Cortex of kidney (tissue), 1 donor: ENCODE measurements around the gene POLR2I.
A peak's percentile ranks its signal among the peaks of the same experiment; 100 is the strongest.
"Not testable (repeated sequence)": the region's sequence is repeated elsewhere in the genome, so short reads cannot be mapped to it uniquely, and the experiment has no call there.

Experiments
- DNase-seq: peaks from one replicate; lab custom pipeline; 2025; lab: John Stamatoyannopoulos, UW

The POLR2I gene

DNA sequence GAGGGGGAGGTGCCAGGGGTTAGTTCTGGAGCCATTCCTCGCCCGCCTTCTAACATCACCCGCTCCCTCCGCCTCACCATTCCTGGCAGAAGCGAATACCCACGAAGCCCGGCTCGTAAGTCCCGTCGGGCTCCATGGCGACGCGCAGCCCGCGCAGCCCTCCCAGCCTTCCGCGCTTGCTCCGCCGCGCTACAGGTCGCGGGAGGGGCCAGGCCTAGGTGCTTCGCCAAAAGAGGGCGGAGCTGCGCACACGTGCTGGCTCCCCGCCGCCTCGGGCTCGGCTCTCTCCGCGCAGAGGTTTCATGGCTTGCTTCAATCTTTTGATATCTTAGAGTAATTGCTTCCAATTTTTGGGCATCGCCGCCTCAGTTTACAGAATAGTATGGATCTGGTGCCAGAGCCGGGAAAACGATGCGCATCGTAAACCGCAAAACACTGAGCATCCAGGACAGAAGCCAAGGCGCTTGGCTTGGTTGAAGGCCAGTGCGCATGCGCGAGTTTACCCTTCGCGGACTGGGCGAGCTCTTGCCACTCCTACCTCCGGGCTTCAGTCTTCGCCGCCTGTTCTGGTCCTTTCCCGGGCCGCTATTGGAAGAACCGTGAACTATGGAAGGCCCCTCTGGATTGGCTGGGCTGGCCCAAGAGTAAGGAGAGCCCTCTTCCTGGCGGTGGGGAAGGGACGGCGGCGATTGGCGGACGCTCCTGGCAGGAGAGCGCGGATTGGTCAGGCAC is at the start of gene POLR2I:
Gene POLR2I, minus strand, starts transcription at position 155 of the 732 bp plus-strand sequence. Its CDS starts 19 bp downstream, at position 136.
- DNase-seq, result peak; percentile 71

DNA sequence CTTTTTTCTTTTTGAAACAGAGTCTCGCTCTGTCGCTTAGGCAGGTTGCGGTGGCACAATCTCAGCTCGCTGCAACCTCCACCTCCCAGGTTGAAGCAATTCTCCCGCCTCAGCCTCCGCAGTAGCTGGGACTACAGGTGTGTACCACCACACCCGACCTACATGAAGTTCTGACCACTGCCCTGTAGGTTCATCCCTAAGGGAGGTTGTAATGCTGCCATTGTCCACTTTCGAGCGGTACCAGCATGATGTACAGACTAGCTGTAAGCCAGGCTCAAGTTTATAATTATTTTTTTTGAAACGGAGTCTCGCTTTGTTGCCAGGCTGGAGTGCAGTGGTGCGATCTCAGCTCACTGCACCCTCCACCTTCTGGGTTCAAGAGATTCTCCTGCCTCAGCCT is 49.1 kb upstream of the POLR2I start:
- DNase-seq, result no peak

DNA sequence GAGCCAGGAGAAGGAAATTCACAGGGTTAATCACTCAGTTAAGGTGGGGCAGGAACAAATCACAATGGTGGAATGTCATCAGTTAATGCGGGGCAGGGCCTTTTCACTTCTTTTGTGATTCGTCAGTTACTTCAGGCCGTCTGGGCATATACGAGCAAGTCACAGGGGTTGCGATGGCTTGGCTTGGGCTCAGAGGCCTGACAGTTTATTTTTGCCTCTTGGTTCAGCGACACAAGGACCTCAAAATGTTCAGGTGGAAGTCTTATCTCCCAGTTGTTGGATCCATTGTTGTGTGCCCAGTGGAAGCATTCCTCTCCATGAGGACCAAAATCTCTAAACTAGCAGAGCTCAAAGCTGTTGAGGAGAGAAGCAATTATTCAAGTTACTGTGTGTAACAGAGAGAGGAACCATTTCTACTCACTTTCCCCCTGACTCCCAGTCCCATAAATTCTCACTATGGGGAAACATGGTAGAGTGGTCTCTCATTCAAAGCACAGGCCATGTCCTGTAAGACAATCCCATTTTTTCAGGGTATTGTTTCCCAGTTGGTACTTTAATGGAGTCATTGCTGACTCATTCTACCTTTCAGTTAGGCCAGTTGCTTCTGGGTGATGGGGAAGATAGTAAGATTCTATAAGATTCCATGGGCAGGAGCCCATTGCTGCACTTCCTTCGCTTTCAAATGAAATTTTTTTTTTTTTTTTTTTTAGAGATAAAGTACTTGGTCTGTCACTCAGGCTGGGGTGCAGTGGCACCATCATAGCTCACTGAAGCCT is 46.3 kb upstream of the POLR2I start:
- no peak for DNase-seq

DNA sequence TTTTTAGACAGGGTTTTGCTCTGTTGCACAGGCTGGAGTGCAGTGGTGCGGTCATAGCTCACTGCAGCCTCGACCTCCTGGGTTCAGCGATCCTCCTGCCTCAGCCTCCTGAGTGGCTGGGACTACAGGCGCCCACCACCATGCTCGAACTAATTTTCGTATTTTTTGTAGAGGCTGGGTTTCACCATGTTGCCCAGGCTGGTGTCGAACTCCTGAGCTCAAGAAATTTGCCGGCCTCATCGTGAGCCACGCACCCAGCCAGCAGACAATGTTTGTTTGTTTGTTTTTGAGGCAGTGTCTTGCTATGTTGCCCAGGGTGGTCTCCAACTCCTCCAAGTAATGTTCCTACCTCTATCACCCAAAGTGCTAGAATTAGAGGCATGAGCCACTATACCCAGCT is 38.5 kb upstream of the POLR2I start:
- DNase-seq, result no peak

DNA sequence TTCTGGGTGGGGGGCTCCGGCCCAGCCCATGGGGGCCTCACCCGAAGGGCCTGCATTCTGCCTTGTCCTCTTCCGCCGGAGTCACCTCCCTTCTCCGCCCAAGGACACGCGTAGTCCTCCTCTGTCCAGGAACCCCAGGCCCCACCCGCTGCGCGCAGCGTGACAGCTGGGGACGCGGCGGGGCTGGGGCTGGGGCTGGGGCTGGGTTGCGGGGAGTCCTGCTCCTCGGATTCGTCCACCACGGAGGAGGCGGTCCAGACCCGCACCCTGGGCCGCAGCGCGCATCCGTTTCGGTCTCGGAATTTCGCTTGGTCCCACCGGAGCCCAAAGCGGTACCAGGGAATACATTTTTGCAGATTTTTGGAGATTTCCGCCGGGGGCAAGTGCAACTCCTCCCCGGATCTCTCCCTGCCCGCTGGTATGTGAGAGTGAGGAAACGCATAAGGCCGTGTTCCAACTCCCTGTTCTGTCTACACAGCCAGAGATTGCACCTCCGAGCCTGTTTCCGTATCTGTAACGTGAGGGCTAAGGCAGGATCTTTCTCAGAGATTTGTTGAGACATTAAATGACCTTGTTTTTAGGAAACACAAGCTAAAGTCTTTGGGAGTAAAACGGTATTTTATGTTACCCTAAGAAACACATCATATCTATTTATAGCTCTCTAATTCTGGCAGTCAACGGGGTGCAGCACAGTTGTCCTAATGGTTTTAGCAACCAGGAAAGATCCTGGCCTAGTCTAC is 37.8 kb upstream of the POLR2I start, which contains the start of gene COX7A1:
Gene COX7A1, minus strand, starts transcription at position 96 of the 740 bp plus-strand sequence. Its CDS starts 40 bp downstream, at position 56.
- no peak for DNase-seq

DNA sequence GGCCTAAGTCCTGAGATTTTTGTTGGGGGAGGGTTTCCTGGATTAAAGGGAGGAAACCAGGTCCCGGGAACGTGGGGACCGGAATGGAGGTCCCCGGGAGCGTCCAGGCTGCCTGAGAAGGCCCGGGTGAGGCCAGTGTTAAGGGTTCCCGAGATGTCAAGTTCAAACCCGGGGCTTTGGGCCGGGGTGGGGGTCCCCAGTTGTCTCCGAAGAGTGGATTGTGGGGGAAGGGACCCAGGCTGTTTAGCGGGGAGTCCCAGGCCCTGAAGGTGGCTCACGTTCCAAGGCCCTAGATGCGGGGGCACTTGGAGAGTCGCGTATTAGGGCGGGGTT is 37.3 kb upstream of the POLR2I start:
- no peak for DNase-seq

DNA sequence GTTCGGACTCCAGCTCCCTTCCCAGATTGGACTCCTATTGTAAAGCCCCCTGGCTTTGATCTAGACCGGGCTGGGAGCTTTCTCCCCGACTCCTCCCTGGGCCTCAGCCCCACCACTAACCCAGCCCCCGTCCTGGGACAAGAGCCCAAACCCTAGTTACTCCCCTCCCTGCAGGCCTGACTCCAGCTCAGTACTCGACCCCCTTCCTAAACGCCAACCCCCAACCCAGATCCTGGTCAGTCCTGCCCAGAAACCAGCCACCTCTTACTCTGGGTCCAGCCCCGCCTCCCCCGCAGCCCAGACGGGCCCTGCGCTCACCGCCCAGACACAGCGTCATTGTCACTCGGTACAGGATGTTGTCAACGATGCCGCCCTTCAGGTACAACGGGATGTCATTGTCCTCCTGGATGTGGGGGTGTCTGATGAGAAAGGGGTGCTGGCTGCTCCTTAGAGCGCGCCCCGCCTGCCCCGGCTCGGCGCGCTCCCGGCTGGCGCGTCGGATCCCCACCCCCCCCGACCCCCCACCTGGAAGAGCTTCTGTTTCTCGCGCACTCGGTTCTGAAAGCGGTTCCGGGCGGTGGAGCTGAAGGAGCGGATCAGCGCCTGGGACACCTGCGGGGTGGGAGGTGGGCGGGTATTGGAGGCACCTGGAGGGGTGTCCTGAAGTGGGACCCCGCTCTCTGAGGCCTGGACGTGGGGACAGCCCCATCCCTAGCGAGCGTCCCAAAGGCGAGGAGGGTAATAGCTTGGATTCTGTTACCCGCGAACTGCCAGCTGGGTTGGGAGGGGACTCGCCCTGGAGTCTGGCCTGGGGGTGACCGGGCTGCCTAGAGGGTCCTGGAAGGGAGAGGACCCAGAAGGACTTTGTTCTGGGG is 36.7 kb upstream of the POLR2I start:
- no peak for DNase-seq

DNA sequence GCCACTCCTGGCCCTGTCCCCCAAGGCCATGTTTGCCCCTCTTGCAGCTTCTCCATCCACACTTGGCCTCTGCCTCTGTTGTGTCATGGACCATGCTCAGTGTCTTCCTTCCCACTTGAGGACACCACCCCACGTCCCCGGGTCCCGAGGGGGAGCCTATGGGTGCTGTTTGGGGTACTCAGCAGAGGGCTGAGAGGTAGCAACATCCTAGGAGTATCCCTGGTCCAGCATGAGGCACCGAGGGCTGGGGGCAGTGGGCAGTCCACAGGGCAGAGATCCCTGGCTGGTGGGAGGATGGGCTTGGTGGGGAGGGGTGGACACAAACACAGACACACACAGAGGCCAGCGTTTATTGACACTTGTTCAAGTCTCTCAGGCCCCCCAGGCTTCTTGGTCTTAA is 35.9 kb upstream of the POLR2I start:
- no peak for DNase-seq

DNA sequence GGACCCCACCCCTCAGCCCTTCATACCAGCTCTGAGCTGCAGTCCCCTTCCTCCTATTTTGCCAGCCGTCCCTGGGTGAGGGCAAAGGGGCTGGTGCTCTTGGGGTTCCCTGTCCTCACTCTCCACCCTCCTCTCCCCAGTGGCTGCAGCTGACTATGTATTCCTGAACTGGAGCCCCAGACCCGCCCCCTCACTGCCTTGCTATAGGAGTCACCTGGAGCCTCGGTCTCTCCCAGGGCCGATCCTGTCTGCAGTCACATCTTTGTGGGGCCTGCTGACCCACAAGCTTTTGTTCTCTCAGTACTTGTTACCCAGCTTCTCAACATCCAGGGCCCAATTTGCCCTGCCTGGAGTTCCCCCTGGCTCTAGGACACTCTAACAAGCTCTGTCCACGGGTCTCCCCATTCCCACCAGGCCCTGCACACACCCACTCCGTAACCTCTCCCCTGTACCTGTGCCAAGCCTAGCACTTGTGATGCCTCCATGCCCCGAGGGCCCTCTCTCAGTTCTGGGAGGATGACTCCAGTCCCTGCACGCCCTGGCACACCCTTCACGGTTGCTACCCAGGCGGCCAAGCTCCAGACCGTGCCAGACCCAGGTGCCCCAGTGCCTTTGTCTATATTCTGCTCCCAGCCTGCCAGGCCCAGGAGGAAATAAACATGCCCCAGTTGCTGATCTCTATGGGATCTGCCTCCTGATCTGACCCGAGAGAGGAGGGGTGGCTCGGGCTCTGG is 35.2 kb upstream of the POLR2I start:
- DNase-seq, result no peak

DNA sequence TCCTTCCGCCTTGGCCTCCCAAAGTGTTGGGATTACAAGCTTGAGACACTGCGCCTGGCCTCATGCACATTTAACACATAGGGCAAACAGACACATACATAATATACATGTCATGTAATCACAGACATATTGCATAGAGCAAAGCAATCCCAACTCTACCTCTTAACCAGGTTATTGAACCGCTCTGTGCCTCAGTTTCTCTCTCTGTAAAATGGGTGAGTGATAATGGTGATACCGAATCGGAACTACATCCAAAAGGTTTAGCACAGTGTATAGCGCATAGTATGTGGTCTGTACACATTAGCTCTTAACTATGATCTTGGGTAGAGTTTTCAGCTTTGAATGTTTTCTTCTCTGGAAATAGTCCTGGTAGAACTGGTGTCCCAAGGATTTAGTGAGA is 29.9 kb upstream of the POLR2I start:
- DNase-seq, result no peak

DNA sequence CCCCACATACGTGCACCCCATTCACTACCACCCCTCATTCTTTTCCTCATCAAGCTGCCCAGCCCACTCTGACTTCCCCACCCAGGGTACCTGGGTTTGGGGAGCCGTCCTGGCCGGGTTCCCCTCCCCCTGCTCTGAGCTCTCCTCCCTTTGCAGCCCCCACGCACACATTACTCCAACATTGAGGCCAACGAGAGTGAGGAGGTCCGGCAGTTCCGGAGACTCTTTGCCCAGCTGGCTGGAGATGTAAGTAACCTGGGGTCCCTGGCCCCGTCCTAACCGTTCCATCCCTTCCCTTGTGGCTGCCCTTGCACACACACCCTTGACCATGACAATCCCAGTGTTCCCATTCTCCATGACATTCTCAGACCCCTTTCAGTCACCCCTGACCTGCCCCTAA is 27.8 kb upstream of the POLR2I start:
- no peak for DNase-seq

DNA sequence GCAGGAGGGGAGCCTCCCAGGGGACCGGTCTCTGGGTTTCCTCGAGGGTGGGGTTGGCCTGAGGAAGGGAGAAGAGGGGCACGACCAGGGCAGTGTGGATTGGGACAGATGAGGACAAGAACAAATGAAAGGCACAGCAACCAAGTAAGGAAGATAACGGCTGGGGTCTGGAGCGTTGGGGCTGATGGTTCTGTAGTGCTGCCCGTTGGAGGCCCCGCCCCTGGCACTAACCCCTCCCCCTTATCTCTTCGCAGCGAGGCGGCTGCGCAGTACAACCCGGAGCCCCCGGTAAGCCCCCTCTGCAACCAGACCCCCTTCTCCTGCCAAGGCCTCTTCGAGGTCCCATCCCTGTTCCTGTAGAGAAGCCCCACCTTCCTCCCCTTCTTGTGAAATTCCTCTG is 27.4 kb upstream of the POLR2I start:
- DNase-seq, result no peak

DNA sequence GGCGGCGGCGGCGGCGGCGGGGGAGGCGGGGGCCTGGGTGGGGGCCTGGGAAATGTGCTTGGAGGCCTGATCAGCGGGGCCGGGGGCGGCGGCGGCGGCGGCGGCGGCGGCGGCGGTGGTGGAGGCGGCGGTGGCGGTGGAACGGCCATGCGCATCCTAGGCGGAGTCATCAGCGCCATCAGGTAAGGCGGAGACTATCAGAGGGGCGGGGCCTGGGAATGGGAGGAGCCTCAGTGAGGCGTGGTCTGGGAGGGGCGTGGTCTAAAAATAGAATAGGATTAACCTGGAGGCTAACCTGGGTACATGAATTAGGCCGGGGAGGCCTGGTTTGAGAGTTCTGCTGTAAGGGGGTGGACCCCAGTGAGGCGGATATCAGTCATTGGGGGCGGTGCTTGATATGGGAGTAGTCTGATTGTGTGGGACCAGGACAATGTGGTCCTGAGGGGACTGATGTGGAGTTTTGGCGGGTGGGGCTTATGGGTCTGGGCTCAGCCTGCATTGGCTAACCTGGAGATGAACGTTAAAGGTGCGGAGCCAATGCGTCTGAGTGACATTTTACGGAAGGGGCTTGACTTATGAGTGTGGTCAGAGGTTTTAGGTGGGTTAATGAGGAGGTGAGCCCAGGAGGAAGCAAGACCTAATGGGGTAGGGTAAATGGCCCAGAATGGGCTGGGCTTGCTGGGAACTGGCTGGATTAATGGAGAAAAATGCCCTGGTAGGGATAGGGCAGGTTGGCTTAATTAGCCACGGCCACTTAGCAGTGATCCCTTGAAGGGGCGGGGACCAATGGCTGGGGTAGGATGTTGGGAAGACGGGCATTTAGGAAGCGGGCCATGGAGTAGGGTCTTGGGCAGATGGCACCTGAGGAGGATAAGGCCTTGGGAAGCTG is 26.6 kb upstream of the POLR2I start:
- no peak for DNase-seq

DNA sequence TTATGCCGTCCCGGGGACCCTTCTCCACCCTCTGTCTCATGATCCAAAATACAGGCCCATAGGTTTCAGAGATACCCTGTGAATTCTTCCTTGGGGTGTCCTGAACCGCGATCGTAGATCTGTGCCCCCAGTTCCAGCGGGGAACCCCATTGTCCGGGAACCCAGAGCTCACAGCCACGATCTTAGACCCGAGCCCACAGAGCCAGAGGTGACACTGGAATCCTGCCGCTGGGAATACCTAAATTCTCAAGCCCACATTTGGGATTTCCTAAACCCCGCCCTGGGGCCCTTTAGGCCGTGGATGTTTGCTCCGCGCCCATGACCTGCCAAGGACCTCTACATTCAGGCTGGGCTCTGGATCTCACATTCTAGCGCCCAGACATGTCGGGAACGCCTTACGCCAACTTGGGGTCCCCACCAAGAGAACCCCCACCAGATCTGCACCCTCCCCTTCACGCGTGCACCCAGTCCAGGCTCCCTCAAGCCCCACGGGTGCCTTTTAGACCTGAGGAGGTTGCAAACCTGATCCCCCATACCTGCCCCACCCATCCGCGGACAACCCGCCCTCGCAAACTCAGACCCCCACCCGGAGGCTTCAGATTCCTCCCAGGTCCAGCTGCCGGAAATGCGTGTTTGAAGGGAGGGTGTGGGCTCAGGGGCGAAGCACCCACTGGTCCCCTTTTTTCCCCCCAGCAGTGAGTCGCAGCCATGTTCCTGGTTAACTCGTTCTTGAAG is 25.8 kb upstream of the POLR2I start:
- DNase-seq, result no peak

DNA sequence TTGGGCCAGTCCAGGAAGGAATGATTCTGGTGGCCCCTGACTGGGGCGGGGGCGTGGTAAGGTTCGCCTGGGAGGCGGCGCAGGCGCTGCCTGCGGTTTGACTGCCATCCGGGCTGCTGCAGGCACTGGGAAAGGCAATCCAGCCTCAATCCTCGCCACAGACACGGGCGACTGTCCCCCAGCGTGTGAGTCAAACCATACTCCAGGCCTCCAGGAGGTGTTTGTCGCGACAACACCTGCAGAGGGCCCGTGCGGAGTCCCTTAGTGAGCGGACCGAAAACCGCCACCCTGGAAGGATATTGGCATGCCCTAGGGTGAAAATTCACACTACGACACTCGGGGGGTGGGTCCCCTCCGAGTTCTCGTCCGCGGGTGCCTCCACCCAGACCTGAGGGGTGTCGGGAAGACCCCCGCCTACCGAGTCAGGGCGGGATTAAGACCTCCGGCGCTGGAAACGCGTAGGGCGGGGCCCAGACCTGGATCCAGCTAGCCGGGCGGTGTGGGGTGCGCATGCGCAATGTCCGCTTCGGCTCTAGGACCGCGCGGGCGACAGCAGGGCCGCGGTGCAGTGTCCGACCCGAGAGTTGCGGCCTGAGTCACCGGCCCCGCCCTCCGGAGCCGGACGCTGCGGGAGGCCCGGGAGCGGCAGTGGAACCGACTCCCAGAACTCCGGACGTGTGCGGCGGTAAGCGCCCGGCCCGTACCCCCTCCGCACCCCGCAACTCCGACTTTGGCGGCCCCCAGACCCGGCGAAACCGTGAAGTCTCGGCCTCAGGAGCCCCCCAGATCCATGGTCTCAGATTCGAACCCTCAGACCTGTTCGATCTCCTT is 25.0 kb upstream of the POLR2I start, which contains the start of gene CAPNS1:
Gene CAPNS1, plus strand, starts transcription at position 594 of the 831 bp plus-strand sequence. CDS start 946 bp downstream, outside the sequence.
- DNase-seq, result no peak

DNA sequence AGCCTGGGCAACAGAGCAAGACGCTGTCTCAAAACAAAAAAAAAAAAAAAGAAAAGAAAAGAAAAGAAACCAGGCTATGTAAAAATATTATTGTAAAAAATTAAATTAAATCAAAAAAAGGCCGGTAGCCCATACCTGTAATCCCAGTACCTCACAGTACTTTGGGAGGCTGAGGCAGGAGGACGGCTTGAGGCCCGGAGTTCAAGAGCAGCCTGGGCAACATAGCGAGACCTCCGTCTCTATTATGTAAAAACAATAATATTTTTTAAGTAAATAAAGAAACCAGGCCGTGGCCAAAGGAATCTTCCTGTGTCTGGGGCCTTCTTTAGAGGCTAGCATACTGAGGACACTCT is 24.4 kb upstream of the POLR2I start:
- DNase-seq, result no peak

DNA sequence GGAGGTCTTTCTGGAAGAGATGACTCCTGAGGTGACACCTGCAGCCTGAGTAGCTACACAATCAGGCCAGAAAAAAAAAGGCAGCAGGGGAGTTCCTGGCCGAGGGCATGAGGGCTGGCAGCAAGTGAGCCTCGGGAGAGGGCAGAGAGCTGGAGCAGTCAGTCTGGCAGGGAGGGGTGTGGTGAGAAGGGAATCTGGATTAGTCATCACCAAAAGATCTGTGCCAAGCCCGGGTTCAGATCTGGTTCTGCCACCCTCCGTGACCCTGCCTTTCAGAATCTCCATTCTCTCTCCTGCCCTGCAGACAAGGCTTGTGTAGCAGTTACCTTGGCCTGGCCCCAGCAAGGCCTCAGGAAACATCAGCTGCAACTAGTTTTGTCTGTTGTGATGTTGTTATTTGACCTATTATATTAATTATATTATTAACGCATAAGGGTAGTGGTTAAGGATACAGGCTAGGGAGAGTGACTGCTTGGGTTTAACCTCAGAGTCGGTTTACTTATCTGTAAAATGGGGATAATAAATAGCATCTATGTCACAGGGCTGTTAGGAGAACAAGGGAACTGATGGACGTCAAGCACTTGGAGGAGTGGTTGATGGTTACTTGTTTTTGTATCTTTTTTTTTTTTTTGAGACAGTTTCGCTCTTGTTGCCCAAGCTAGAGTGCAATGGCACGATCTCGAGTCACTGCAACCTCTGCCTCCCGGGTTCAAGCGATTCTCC is 22.4 kb upstream of the POLR2I start:
- no peak for DNase-seq

DNA sequence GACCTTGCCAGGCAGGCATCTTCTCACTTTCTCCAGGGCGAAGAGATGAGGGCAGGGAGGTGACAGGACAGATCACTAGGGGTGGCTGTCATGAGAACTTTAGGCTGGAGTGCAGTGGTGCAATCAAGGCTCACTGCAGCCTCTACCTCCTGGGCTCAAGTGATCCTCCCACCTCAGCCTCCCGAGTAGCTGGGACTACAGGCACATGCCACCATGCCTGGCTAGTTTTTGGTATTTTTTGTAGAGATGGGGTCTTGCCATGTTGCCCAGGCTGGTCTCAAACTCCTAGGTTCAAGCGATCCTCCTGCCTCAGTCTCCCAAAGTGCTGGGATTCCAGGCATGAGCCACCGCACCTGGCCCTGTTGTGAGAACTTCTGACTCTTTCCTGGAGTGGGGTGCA is 20.2 kb upstream of the POLR2I start:
- DNase-seq, result not testable (repeated sequence)
